GM18907 (cell line): ENCODE measurements around the gene CRABP2.
A peak's percentile ranks its signal among the peaks of the same experiment; 100 is the strongest.

ENCODE experiments used
- ATAC-seq: cut with Tn5 transposase; IDR thresholded peaks from one replicate; pipeline ENCODE4 v1.9.1; 2021; ENCODE audit warnings: mild to moderate bottlenecking, moderate library complexity; ENCODE audit not compliant: unreplicated experiment

Gene CRABP2

DNA sequence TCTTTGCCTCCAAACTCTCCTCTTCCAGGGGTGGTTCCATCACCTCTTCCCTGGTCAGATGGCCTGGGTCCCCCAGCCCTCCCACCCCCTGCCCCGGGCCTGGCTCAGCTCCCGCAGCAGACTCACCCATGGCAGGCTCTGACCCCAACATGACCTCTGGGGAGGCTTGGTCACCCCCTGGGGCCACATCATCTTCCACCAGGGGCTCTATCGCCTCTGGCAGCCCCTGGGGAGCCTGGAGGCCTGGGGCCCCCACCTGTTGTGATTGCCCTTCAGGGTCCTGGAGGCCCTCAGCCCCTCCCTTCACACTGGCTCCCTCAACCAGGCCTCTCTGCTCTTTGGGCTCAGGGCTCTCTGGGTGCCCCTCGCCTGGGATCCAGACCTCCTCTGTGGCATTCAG lies 34.6 kb downstream of the CRABP2 start:
- no peak for ATAC-seq

DNA sequence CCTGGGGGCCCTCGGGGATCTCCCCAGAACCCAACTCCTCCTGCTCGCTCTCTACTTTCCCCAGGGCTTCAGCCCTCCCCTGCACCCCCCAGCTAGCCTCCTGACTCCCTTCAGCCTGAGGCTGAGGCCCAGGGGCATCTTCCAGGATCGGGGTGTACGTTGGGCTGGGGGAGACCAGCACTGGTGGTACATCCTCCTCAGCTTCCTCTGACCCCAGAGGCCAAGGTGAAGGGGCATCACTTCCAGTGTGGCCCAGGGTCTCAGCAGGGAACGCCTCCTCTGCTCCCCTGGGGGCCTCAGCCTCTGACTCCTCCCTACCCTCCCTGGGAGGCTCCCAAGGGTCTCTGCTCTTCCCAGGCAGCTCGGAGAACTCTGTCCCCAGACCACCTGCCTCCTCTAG lies 35.0 kb downstream of the CRABP2 start:
- ATAC-seq, result no peak

DNA sequence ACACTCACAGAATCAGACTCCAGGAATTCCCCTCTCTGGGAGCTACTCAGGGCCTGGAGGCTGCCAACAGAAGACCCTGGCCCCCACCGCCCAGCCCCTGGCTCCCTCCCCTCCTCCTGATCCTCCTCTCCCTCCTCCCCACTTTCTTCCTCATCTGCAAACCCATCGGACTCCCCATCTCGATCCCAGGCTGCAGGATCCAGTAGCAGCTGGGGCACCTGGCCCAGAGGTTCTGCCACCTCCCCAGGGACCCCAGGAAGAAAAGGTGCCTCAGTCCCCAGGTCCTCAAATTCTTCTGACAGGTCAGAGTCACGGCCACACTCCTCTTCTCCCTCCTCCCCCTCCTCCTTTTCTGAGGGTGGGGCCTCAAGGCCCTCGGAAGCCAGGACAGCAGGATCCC lies 35.6 kb downstream of the CRABP2 start:
- ATAC-seq, result no peak

DNA sequence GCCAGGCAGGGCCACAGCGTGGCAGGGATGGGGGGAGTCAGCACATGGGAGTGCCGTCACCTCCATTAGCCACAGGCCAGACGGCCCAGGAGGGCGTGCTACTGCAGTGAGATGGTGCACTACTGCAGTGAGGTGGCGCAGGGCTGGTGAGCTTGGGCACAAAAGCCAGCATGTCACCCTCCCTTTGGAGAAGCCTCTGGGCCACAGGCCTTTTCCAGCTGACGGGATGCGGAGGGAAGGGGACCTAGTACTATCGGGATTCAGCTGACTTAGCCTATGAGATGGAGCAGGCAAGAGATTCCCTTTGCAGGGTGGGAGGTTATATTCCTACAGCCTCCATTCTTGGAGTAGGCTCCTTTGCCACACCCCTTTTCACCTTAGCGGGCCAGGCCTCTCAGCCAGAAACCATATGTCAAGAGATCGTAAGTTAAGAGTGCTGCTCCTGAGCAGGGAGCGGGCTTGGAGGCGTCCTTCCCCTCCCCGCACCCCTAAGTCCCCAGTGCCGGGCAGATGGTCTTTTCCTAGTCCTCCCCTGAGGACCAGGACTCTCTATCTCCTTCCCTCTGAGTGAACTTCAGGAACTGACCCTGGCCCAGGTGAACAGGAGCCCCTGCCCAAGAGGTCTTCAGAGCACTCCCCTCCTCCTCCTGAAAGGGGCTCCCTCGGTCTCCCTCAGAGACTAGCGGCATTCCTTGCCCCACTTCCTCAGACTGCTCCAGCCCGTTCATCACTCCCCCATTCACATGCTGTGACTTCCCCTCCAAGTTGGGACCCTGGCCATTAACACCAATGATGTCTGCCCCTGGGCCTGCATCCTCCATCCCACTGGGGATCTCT lies 36.4 kb downstream of the CRABP2 start:
- no peak for ATAC-seq

DNA sequence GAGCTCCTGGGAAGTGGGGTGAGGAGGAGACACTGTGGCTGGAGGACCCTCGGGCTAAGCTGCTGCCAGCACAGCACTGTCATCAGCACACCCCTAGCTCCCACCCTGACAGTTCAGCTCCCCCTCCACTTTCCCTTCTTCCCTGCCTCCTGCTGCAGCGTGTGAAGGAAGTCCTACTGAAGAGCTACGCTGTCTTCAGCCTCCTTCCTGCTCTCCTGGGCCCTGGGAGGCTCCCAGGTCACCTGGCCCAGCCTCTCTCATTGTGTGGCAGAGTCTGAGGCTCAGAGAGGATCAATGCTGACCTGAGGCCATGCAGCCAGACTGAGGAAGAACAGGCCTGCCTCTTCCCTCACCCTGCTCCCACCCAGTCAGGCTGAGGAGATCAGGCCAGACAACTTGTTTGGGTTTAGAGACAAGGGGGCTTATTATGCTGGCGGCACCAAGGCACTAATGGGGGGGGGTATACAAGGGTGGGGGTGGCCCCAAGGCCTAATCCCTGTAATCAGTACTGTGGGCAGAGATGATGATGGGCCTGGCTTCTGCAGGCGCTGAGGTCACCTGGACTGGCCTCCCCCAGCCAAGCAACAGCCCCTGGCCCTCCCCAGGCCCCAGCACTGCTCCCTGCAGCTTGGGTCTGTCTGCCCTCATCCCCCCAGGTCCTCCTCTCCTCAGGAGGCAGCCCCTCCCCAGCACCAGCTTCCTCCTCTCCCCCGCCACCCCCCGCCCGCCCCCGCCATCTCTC lies 37.2 kb downstream of the CRABP2 start:
- no peak for ATAC-seq

DNA sequence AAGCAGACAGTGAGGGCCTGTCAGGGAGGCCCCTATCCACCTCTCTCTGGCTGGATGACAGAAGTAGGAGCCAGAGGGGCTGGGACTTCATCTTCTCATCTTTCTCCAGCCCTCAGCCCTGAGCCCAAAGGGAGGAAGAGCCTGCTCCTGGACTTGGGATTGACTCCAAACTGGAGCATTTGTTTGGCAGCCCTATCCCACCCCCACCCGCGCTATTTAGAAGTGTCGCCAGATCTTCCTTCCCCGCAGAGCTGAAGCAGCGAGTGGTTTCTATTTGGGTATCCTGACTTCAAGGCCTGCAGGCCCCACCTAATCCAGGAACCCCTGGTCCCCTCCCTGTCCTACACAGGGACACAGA lies 37.8 kb downstream of the CRABP2 start:
- no peak for ATAC-seq

DNA sequence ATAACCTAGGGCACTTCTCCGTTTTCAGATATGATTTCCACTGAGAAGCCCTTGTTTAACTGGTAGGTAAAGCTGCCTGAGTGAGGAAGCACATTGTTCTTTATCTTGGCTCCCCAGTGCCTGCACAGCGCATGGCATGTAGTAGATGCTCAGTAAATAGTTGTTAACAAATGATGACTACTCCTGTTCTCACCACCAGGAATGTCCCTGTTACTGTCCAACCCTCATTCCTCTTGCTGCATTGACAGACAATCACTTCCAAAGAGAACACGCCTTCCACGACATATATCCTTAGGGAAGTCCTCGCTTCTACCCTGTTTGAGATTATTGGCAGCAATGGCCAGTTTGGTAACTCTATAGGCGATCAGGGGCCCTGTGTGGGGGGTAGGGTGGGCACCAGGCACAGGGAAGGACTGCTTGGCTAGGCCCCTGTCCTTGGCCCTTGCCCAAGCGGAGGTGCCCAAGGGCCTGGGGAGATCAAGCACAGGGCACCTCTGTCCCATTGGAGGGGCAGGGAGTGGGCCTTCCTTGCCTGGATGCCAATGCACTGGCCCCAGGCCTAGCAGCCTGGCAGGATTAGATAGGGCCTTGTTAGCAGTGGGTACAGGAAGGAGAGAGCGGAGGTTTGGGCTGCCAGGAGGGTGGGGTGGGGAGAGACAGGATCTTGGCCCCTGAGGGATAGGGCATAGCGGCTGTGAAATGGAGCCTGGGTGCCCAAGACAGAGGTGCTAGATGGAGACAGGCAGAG lies 38.3 kb downstream of the CRABP2 start:
- no peak for ATAC-seq

DNA sequence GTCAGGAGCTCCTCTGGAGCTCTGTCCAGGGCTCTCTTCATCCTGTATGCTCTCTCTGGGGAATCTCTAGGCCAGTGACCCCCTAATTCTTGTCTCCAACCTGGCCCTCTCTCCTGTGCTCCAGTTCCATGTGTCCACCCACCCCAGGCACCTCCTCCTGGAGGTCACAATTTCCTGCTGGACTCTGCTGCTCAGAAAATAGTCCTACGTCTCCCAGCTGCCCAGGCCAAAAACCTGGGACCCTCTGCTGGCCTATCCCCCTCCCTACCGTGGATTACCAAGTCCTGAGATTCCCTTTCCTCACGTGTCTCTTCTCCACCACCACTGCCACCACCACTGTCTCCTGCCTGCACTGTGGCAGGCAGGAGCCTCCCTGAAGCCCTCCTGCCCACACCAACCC lies 39.8 kb downstream of the CRABP2 start:
- ATAC-seq, result no peak

DNA sequence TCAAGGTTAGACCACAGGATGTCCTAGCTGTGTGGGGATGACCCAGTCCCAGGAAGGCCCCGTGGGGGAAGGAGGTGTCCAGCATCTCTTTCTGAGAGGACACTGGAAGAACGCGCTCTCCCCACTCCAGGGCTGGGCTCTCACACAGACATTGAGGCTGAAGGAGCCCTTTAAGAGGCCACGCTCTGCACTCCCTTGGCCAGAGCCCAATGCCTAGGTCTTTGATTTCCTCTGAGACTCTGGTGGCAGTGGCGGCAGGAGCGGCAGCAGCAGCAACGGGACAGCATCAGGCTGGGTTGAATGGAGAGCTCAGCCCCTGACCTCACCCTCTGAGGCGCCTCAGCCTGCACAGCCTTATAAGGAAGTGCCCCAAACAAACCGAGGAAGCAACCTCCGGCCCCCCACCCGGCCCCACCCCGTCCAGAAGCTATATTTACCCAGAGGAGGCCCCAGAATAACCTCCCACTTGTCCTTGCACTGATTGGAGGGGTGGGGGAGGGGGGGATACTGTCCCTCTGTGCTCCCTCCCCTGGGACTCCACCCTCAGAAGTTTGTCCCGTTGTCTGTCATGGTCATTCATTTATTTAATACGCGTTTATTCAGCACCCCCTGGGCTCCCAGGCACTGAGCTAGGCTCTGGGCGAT lies 40.5 kb downstream of the CRABP2 start:
- ATAC-seq, result no peak

DNA sequence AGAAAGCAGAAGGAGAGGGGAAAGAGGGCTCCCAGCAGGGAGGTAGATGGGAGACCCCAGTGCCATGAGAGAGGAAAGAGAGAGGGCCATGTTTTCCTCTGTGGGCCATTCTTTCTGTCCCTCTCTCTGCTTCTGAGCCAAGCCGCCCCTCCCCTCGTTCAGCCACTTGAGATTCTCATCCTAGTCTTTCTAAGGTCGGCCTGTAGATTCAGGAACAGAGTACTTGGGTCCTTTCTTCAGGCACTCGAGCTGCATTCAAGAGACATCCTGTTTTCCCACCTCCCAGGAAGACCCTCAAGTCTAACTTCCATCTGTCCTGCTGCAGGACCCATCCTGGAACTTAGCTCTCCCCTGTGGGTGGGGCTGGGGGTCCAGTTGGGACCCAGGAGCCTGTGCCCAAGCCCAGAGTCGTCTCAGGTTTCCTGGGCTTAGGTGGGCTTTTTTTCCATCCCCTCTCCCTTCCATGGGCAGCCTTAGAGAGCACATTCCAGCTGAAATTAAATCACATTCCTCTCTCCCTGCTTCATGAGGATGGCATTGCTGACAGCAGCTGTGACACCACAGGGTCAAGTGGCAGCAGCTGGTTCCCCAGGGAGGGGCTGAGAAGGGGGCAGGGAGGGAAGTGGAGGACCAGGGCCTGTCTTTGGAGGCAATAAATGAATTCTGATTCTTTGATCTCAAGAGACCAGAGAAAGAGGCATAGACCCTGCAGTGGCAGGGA lies 41.2 kb downstream of the CRABP2 start:
- no peak for ATAC-seq

DNA sequence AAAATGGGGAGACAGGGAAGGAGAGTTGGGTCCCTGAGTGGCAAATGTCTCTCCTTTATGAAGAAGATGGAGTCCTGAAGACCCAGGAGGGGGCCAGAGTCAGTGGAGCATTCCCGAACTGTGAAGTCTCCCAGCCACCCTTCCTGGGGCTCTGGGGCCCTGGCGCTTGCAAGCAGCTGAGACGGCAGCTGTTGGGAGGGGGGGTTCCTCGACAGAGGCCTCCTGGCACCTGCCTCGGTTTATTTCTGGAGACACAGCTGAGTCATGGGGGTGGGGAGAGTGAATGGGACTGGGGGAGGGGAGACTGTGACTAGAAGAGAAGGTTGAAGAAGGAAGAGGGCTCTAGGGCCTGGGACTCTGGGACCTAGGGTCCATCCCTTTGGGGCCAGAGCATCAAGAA lies 42.2 kb downstream of the CRABP2 start:
- ATAC-seq, result no peak

DNA sequence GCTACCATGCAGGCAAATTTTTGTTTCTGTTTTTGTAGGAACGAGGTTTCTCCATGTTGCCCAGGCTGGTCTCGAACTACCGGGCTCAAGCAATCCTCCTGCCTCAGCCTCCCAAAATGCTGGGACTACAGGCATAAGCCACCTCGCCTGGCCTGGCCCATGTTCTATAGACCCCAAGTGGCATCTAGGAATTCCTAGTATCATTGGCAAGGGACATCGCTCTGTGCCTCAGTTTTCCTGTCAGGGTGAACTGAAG lies 42.7 kb downstream of the CRABP2 start:
- ATAC-seq, result no peak

DNA sequence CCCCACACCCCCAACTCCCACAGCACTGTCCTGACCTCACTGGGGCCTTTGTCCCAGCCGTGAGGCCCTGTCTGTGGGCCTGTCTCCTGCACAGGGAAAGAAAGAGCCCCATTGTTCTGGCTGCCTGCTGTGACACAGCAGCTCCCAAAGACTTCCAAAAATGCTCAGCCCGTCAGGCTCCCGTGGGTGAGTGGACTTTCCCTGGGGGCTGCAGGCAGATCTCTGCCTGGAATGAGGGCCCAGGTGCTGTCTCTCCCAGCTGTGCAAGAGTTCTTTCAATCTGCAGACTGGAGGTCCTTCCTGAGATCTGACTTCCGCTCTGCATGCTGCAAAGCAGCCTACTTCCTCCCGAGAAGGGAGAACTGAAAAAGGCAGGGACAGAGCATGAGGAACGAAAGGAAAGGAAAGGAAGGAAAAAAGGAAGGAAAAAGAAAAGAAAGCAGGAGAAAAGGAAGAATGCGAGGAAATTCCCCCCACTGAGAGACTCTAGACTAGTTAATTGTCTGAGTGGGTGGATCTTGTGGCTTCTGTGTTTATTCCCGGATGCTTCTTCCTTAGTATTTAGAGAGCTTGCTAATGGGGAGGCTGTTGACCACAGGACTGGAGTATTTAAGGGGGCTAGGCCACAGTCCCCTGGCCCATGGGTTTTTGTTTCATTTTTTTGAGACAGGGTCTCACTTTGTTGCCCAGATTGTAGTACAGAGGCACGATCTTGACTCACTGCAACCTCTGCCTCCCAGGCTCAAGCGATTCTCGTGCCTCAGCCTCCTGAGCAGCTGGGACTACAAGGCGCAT lies 43.2 kb downstream of the CRABP2 start:
- no peak for ATAC-seq

DNA sequence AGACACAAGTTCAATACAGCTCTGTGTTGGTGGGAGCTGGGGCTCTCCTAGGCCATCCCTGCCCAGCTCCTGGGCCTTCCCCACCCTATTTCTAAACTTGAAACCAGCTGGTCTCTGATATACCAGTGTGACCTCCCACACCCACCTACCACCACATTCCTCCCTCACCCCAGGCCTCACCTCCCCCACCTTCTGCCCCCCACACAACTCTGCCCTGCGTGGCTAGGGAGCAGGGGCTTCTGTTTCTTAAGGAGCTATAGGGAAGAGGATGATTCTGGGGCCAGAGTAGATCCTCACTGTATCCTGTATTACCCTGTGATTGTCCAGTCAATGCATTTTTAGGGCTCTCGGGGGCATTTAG lies 44.7 kb downstream of the CRABP2 start:
- peak; percentile 6 for ATAC-seq

DNA sequence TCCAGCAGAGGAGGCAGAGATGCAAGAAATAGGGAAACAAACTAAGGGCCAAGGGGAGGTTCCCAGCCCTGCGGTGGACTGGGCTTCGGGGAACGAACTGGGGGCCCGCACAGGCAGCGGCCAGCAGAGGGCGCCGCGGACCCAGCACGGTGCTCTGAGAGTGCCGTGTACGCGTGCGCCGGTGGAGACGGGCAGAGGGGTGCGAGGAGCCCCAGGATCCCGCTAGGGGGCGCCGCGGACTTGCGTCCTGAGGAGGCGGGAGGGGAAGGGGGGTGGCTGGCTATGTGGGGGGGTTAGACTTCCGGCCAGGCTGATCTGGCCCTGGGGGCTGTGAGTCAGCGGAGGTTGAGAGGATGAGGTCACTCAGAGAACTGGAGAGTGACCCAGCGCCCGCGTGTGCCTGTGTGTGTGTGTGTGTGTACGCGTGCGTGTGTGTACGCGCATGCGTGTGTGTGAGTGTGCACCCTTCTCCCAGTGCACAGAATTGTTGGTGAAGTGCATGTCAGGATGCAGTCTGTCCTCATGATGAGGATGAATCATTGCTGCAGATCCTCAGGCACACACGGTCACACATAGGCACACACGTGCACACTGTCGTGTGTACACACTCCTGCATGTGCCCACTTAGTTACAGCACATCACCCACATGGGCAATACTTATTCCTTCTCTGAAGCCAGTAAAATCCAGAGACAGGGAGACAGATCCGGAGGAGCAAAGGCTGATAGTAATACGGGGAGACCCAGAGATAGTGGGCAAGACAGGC lies 45.2 kb downstream of the CRABP2 start:
- ATAC-seq, result peak; percentile 59

DNA sequence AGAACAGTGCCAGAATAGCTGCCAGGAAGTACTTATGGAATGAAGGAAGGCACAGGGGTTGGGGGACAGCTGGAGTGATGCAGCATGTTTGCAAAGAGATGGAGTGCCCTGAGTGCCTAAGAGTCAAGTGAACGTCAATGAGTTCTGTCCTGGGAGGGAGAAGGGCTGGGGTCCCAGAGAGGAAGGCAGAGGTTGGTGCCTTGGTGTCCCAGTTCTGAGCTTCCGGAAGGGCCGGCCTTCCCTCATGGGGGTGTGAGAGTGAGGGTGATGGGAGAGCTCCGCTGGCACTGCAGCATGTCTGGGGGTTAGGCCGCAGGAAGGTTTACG lies 45.8 kb downstream of the CRABP2 start:
- ATAC-seq, result no peak

DNA sequence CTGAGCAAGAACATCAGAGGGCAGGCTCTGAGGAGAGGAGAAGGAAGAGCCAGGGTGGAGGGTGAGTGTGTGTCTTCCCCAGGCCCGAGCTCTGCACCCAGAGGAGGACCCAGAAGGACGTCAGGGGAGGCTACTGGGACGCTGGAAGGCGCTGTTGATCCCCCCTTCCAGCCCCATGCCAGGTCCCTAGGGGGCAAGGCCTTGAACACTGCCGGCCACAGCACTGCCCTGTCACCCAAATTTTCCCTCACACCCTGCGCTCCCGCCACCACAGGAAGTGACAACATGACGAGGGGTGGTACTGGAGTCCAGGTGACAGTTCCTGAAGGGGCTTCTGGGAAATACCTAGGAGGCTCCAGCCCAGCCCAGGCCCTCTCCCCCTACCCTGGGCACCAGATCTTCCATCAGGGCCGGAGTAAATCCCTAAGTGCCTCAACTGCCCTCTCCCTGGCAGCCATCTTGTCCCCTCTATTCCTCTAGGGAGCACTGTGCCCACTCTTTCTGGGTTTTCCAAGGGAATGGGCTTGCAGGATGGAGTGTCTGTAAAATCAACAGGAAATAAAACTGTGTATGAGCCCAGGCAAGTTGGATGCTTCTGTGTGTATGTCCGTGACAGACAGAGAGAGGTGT lies 46.3 kb downstream of the CRABP2 start:
- no peak for ATAC-seq

DNA sequence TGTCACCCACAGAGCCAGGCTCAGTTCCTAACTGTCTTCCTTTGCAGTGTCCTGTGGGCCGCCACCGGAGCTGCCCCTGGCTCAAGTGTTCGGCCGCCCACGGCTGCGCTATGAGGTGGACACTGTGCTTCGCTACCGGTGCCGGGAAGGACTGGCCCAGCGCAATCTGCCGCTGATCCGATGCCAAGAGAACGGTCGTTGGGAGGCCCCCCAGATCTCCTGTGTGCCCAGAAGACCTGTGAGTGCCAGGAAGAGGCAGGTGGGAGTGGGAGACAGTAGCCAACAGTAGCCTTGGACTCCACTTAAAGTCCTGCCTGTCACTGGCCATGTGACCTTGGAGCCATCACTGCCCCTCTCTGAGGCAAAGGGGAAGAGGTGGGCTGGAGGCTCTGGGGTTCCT lies 46.9 kb downstream of the CRABP2 start:
- no peak for ATAC-seq

DNA sequence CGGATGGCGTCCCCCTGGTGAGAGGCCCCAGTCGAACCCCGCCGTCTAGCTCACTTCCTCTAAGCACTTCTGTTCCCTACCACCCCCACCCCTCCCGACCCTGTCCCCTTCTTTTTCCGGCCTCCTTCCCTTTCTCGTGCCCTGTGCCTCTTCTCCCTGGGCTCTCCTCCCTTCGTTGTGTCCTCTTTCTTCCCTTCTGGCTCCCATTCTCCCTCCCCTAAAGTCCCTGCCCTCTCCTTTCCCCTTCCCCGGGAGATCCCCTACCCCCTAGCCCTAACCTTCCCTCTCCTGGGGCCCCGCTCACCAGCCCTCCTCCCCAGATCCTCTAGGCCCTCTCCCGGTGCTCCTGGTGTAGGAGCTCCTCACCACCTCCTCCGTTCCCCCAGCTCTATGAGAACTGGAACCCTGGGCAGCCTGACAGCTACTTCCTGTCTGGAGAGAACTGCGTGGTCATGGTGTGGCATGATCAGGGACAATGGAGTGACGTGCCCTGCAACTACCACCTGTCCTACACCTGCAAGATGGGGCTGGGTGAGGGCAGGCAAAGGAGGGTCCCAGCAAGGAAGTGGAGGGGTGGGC lies 47.6 kb downstream of the CRABP2 start:
- no peak for ATAC-seq
